ENCODE data around the gene ANKRD35. TPM values are rescaled to one million over a fixed set of nuclear protein-coding genes. Genes with fewer than 3 reads are reported as not detected.

Gene ANKRD35
- total RNA-seq, 1 donor from 2014 or later = not detected

DNA sequence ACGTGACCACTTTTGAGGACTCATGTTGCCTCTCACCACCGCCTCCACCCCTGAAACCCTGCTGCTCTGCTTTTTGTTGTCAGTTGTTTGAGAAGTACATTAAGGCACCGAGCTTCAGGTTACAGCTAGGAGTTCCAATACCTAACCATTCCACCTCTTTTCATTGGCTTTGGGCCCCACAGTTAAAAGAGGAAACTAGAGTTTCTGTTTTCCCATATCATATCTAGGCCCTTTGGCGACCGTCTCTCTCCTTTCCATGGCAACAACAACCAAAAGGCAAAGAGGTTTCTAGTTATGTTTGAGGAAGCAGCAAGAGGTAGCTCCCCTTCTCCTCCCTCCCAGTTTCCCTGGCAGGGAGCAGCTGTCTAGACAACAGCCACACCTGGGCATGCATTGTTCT lies 5.9 kb downstream of the ANKRD35 start:
- Mint-ChIP-seq H3K4me3 (no peak overlapping the region), H3K9me3 (no peaks in the 10 kb centered on the region), H3K36me3 (ENCODE audit: low read depth) (no peaks in the 10 kb centered on the region), H3K27ac (no peak overlapping the region), H3K27me3 (peaks cover 26% of the 10 kb centered on the region), H3K4me1 (peaks cover 5% of the 10 kb centered on the region)
- intact Hi-C loops (cut with micrococcal nuclease) = no loop called here
- ChIA-PET CTCF (interaction anchor here (1.4 kb wide), 1 partner anchor 12 kb away, joined by 5 read pairs; no protein-coding TSS in a partner anchor), POLR2A (interaction anchor here (0.6 kb wide), 1 partner anchor 86 kb away, joined by 4 read pairs; no protein-coding TSS in a partner anchor)
- TF ChIP-seq, protein P1, sequence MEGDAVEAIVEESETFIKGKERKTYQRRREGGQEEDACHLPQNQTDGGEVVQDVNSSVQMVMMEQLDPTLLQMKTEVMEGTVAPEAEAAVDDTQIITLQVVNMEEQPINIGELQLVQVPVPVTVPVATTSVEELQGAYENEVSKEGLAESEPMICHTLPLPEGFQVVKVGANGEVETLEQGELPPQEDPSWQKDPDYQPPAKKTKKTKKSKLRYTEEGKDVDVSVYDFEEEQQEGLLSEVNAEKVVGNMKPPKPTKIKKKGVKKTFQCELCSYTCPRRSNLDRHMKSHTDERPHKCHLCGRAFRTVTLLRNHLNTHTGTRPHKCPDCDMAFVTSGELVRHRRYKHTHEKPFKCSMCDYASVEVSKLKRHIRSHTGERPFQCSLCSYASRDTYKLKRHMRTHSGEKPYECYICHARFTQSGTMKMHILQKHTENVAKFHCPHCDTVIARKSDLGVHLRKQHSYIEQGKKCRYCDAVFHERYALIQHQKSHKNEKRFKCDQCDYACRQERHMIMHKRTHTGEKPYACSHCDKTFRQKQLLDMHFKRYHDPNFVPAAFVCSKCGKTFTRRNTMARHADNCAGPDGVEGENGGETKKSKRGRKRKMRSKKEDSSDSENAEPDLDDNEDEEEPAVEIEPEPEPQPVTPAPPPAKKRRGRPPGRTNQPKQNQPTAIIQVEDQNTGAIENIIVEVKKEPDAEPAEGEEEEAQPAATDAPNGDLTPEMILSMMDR (IDR thresholded peaks at IDR 0.05) = no peak
- no peak for DNase-seq
- ATAC-seq (ENCODE audit: low read depth) = no peak

DNA sequence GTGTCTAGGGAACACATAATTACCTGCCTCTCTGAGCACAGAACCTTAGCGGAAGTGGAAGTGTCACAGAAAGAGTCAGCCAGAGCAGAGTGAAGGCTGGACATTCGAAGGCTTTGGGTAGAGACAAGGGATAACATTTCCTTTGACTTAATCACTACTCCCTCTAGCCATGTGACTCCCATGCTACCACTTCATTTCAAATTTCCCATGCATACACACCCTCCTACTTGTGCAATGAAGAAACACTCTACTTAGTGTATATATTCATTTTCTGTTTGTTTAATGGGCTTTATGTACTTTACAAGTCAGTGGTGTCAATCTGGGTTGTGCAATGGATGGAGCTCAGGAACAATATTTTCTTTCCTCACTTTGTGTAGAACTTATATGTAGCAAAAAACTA lies 6.9 kb downstream of the ANKRD35 start:
- ChIA-PET CTCF (interaction anchor here (1.4 kb wide), 1 partner anchor 13 kb away, joined by 5 read pairs; no protein-coding TSS in a partner anchor), POLR2A (interaction anchor here (0.6 kb wide), 1 partner anchor 20 kb away, joined by 4 read pairs; the partner anchor contains the start of gene PIAS3)
- no peaks in the 10 kb centered on the region for H3K36me3 Mint-ChIP-seq (ENCODE audit: low read depth)
- ATAC-seq (ENCODE audit: low read depth) (no peak), DNase-seq (no peak)
- TF ChIP-seq, protein P1 (IDR thresholded peaks at IDR 0.05) = no peak
- H3K27me3 Mint-ChIP-seq = peaks cover 25% of the 10 kb centered on the region
- H3K4me1 Mint-ChIP-seq = peaks cover 3% of the 10 kb centered on the region
- H3K4me3 Mint-ChIP-seq = no peak overlapping the region
- no peak overlapping the region for H3K27ac Mint-ChIP-seq
- no peaks in the 10 kb centered on the region for H3K9me3 Mint-ChIP-seq
- intact Hi-C loops (cut with micrococcal nuclease) = no loop called here

DNA sequence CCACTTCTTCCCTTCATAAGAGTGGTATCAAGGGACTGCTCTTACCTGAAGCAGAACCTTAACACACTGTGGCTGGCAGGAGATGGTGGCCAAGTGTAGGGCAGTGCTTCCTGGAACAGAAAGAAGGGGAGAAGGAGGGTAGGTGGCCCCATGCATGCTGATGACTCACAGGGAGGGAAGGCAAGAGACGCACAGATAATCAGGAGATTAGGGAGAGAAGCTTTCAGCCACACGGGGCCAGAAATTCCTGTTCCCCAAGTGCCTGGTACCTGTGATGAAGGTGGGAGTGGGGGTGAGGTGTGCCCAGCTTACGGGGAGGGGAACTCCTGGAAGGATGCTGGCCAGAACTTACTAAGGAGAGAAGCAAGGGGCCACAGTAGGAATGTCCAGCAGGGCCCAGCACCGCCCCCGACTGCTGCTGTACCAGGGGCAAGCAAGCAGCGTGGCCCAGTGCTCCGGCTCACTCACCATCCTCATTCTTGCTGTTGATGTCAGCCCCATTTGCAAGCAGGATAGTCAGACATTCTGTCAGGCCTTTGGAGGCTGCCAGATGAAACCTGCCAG lies 7.7 kb downstream of the ANKRD35 start:
- Mint-ChIP-seq H3K27ac (no peak overlapping the region), H3K27me3 (peaks cover 23% of the 10 kb centered on the region), H3K4me3 (no peak overlapping the region), H3K36me3 (ENCODE audit: low read depth) (no peaks in the 10 kb centered on the region), H3K9me3 (no peaks in the 10 kb centered on the region), H3K4me1 (peaks cover 3% of the 10 kb centered on the region)
- no peak for ATAC-seq (ENCODE audit: low read depth)
- TF ChIP-seq, protein P1 (IDR thresholded peaks at IDR 0.05) = no peak
- intact Hi-C loops (cut with micrococcal nuclease) = no loop called here
- ChIA-PET POLR2A (no interaction called here), CTCF (no interaction called here)
- DNase-seq = no peak

DNA sequence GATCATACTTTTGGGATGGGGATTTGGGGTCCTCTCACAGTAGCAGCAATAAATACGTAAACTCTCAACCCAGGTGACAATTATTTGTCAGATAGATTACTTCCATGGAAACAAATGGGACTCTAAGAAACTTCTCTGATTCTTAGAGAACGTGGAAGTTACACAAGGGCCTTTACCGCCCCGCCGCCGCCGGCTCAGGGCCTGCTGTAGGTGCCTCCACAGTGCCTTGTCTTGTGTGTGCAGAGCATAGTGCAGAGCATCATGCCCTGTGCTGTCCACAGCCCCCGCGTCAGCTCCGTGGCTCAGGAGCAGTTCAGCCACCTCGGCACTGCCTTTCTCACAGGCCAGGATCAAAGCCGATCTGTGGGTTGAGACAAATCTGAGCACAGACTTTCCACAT lies 11.0 kb downstream of the ANKRD35 start:
- ChIA-PET POLR2A (interaction anchor here (0.7 kb wide), 1 partner anchor 18 kb away, joined by 3 read pairs; no protein-coding TSS in a partner anchor), CTCF (no interaction called here)
- no peak overlapping the region for H3K27ac Mint-ChIP-seq
- H3K4me3 Mint-ChIP-seq = no peak overlapping the region
- peaks cover 23% of the 10 kb centered on the region for H3K27me3 Mint-ChIP-seq
- peaks cover 11% of the 10 kb centered on the region for H3K4me1 Mint-ChIP-seq
- H3K36me3 Mint-ChIP-seq (ENCODE audit: low read depth) = no peaks in the 10 kb centered on the region
- ATAC-seq (ENCODE audit: low read depth) (no peak), DNase-seq (no peak)
- no peaks in the 10 kb centered on the region for H3K9me3 Mint-ChIP-seq
- TF ChIP-seq, protein P1 (IDR thresholded peaks at IDR 0.05) = no peak
- intact Hi-C loops (cut with micrococcal nuclease) = no loop called here

DNA sequence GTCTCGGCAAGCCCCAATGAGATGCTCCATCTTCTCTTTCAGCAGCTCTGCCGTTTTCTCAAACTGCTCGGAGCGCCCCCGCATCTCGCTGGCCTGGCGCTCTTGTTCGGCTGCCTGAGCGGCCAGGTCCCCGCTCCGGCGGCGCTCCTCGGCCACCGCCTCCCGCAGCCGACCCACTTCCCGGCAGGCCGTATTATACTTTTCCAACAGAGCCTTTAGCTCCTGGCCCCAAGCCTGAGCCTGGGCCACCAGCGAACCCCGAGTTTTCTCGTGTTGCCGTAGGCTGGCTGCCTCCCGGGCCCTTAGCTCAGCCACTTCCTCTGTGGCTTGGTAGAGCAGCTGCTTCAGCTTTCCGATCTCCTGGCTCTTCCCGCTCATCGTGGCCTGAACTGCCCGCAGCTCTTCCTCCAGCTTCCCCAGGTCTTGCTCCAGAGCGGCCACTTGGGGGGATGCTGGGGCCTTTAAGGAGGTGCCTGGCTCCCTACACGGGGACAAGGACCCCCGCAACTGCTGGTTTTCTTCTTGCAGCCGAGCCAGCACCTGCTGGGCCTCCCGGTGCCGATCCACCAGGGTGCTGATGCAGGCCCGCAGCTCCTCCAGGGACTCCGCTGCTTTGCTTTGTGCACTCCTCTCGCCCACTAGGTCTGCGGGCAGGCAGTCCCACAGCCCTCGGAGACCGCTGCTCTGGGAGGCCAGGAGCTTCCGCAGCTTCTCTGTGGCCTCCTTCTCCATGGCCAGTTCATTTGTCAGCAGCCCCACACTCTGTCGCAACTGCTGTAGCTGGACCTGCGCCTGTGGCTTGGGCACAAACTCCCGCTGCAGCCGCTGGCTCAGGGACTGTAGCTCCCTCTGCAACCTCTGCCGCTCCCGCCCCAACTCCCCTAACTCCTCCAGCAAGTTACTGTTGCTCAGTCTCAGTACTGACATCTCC lies 13.4 kb downstream of the ANKRD35 start:
- POLR2A ChIA-PET = interaction anchor here (0.7 to 3.2 kb wide), 5 partner anchors 13 to 55 kb away, joined by 3 to 26 read pairs (median 9); partner anchors contain the start of genes ANKRD35, NUDT17, PEX11B and PIAS3
- DNase-seq (peak; percentile 45), ATAC-seq (ENCODE audit: low read depth) (peak; percentile 81)
- Mint-ChIP-seq H3K4me1 (peaks cover 11% of the 10 kb centered on the region), H3K27ac (no peak overlapping the region), H3K27me3 (peaks cover 28% of the 10 kb centered on the region), H3K36me3 (ENCODE audit: low read depth) (no peaks in the 10 kb centered on the region), H3K9me3 (no peaks in the 10 kb centered on the region), H3K4me3 (peak overlapping the region; percentile 83)
- intact Hi-C loops (cut with micrococcal nuclease) = loop anchor here (1.0 kb wide), 1 partner anchor 9 kb away; no protein-coding TSS in a partner anchor
- TF ChIP-seq, protein P1 (IDR thresholded peaks at IDR 0.05) = no peak
- CTCF ChIA-PET = interaction anchor here (0.6 to 2.9 kb wide), 4 partner anchors 13 to 142 kb away, joined by 3 to 15 read pairs (median 6); partner anchors contain the start of genes NUDT17 and PIAS3
